ENCODE data around the gene TGM5. TPM values are rescaled to one million over a fixed set of nuclear protein-coding genes. Genes with fewer than 3 reads are reported as not detected.

Gene TGM5
- total RNA-seq, 4 donors from 2014 or later = 0.31 to 1.3 (median 0.58) TPM; not detected in 1

GRCh38 chr15:43280996-43281395 lies 14.3 kb upstream of the TGM5 start:
- H3K4me3 ChIP-seq = no peak overlapping the region
- H3K27ac ChIP-seq = no peak overlapping the region
- no peaks in the 10 kb centered on the region for H3K9me3 ChIP-seq
- no peaks in the 10 kb centered on the region for H3K36me3 ChIP-seq
- ATAC-seq = no peak
- H3K27me3 ChIP-seq = peaks cover 51% of the 10 kb centered on the region
- TF ChIP-seq POLR2A (IDR thresholded peaks at IDR 0.05) (no peak), POLR2AphosphoS5 (IDR thresholded peaks at IDR 0.05) (no peak), EP300 (IDR thresholded peaks at IDR 0.05) (no peak), CTCF (IDR thresholded peaks at IDR 0.05) (no peak)
- peaks cover 0 to 8% (median 0%) of the 10 kb centered on the region in 3 donors for H3K4me1 ChIP-seq
- whole genome bisulfite sequencing, 2 donors (ENCODE audit: low coverage in 1 of 2) = 60 to 66% methylated on average over 2 to 7 of the region's 7 CpGs

- peaks cover 52% of the 10 kb centered on the region for H3K27me3 ChIP-seq
- no peaks in the 10 kb centered on the region for H3K9me3 ChIP-seq
- TF ChIP-seq EP300 (IDR thresholded peaks at IDR 0.05) (no peak), POLR2A (IDR thresholded peaks at IDR 0.05) (no peak)
- no peak overlapping the region for H3K27ac ChIP-seq
- no peak overlapping the region for H3K4me3 ChIP-seq
- ATAC-seq = no peak
- 86% methylated on average over 1 of the region's 7 CpGs; no CpG with 5 or more reads in 1 of the 2 donors for WGBS, 2 donors (ENCODE audit: low coverage in 1 of 2)
- no peaks in the 10 kb centered on the region for H3K4me1 ChIP-seq
- no peaks in the 10 kb centered on the region for H3K36me3 ChIP-seq
These were observed 12.8 kb upstream of the TGM5 start for GRCh38 chr15:43279496-43279895.

GRCh38 chr15:43278869-43279268 lies 12.1 kb upstream of the TGM5 start:
- H3K4me1 ChIP-seq = no peaks in the 10 kb centered on the region
- WGBS, 2 donors (ENCODE audit: low coverage in 1 of 2) = 81 to 85% methylated on average over 7 to 10 of the region's 11 CpGs
- no peak overlapping the region for H3K27ac ChIP-seq
- H3K9me3 ChIP-seq = no peaks in the 10 kb centered on the region
- H3K27me3 ChIP-seq = peaks cover 58% of the 10 kb centered on the region
- ATAC-seq = no peak
- TF ChIP-seq POLR2A (IDR thresholded peaks at IDR 0.05) = no peak
- no peak for TF ChIP-seq POLR2AphosphoS5 (IDR thresholded peaks at IDR 0.05)
- TF ChIP-seq EP300 (IDR thresholded peaks at IDR 0.05) = no peak
- TF ChIP-seq CTCF (IDR thresholded peaks at IDR 0.05) = no peak
- no peak overlapping the region for H3K4me3 ChIP-seq
- no peaks in the 10 kb centered on the region for H3K36me3 ChIP-seq

- ATAC-seq = no peak
- Histone ChIP-seq H3K27me3 (peaks cover 68% of the 10 kb centered on the region), H3K27ac (no peak overlapping the region), H3K4me3 (no peak overlapping the region), H3K36me3 (no peaks in the 10 kb centered on the region), H3K4me1 (no peaks in the 10 kb centered on the region), H3K9me3 (no peaks in the 10 kb centered on the region)
- 69% methylated on average over 4 of the region's 4 CpGs; no CpG with 5 or more reads in 1 of the 2 donors for WGBS, 2 donors (ENCODE audit: low coverage in 1 of 2)
- TF ChIP-seq CTCF (IDR thresholded peaks at IDR 0.05) (no peak), POLR2A (IDR thresholded peaks at IDR 0.05) (no peak), POLR2AphosphoS5 (IDR thresholded peaks at IDR 0.05) (no peak), EP300 (IDR thresholded peaks at IDR 0.05) (no peak)
These were observed 11.2 kb upstream of the TGM5 start for GRCh38 chr15:43277901-43278300.

- 70 to 77% methylated on average over 4 of the region's 10 CpGs for WGBS, 2 donors (ENCODE audit: low coverage in 1 of 2)
- Histone ChIP-seq H3K4me3 (no peak overlapping the region), H3K4me1 (no peaks in the 10 kb centered on the region), H3K9me3 (no peaks in the 10 kb centered on the region), H3K27ac (no peak overlapping the region), H3K36me3 (no peaks in the 10 kb centered on the region), H3K27me3 (peaks cover 70% of the 10 kb centered on the region)
- no peak for ATAC-seq
- TF ChIP-seq CTCF (IDR thresholded peaks at IDR 0.05) (no peak), EP300 (IDR thresholded peaks at IDR 0.05) (no peak), POLR2A (IDR thresholded peaks at IDR 0.05) (no peak), POLR2AphosphoS5 (IDR thresholded peaks at IDR 0.05) (no peak)
These were observed 10.6 kb upstream of the TGM5 start for GRCh38 chr15:43277231-43277823.

Measured in gastroesophageal sphincter (tissue), 4 donors.